Inferior parietal cortex (tissue), 1 donor: ENCODE measurements around the gene RXFP1.
A peak's percentile ranks its signal among the peaks of the same experiment; 100 is the strongest.

Experiments used
- DNase-seq: peaks from one replicate; pipeline ENCODE4 v3.0.0-alpha.2; 2016; ENCODE audit errors: extremely low spot score

RXFP1 gene

GRCh38 chr4:158521484-158522088 is at the start of gene RXFP1:
TSS of gene RXFP1 (plus strand) at chr4:158521882. CDS start at chr4:158521977, 95 bp downstream.
- DNase-seq = no peak

GRCh38 chr4:158481811-158482210 is 39.9 kb upstream of the RXFP1 start:
- DNase-seq = no peak

GRCh38 chr4:158484173-158484885 is 37.4 kb upstream of the RXFP1 start:
- DNase-seq = no peak

- DNase-seq = no peak
Observed at GRCh38 chr4:158490629-158491028, 31.1 kb upstream of the RXFP1 start.

GRCh38 chr4:158492391-158492790 is 29.3 kb upstream of the RXFP1 start:
- DNase-seq = no peak

- no peak for DNase-seq
Observed at GRCh38 chr4:158496030-158496741, 25.5 kb upstream of the RXFP1 start.

- no peak for DNase-seq
Observed at GRCh38 chr4:158500054-158500453, 21.6 kb upstream of the RXFP1 start.

GRCh38 chr4:158513256-158513655 is 8.4 kb upstream of the RXFP1 start:
- DNase-seq = no peak

GRCh38 chr4:158519226-158519625 is 2.5 kb upstream of the RXFP1 start:
- no peak for DNase-seq

- DNase-seq = no peak
Observed at GRCh38 chr4:158523990-158524535, 2.4 kb downstream of the RXFP1 start.

GRCh38 chr4:158527516-158527915 is 5.8 kb downstream of the RXFP1 start:
- DNase-seq = no peak

GRCh38 chr4:158529505-158529904 is 7.8 kb downstream of the RXFP1 start:
- no peak for DNase-seq

- DNase-seq = no peak
Observed at GRCh38 chr4:158530381-158530780, 8.7 kb downstream of the RXFP1 start.

- DNase-seq = no peak
Observed at GRCh38 chr4:158530898-158531297, 9.2 kb downstream of the RXFP1 start.

- no peak for DNase-seq
Observed at GRCh38 chr4:158532556-158533231, 11.0 kb downstream of the RXFP1 start.

GRCh38 chr4:158534727-158535126 is 13.0 kb downstream of the RXFP1 start:
- DNase-seq = no peak

GRCh38 chr4:158535130-158535614 is 13.5 kb downstream of the RXFP1 start:
- no peak for DNase-seq

- DNase-seq = no peak
Observed at GRCh38 chr4:158536833-158537232, 15.2 kb downstream of the RXFP1 start.

GRCh38 chr4:158538176-158538575 is 16.5 kb downstream of the RXFP1 start:
- DNase-seq = peak; percentile 44

- no peak for DNase-seq
Observed at GRCh38 chr4:158538911-158539310, 17.2 kb downstream of the RXFP1 start.

GRCh38 chr4:158540125-158540907 is 18.6 kb downstream of the RXFP1 start:
- DNase-seq = no peak
